ENCODE results near the gene HLTF. TPM values are rescaled to one million over a fixed set of nuclear protein-coding genes. Genes with fewer than 3 reads are reported as not detected.

The HLTF gene
- total RNA-seq, 1 donor from 2014 or later: 17.9 TPM

DNA sequence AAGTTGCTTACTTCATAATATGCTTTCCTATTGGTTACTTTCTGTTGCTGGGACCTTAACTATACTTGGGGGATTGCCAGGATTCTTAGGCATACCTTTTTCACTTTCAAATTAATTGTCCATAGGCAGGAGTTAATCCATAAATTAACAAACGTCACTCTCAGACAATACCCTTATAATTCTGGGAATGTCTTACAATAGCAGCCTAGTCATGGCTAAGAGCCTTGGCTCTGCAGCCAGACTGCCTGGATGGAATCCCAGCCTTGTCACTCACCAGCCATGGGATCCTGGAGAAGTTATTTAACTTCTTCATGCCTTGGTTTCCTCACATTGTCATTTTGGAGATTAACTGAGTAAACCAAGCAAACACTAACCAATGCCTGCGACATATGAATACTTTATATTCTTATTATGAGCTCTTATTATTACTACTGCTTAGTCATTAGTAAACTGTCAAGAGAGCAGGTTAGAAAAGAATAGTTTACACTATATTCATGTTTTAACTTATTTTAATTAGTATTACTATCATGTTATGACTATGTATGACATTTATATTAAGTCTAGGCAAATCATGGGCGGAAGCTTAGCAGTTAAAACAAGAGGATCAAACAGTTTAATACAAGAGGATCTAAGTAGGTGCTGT lies 66.0 kb downstream of the HLTF start:
- DNase-seq (ENCODE audit: extremely low read depth, low read depth, low spot score): no peak

GRCh38 chr3:149019580-149019979 lies 66.8 kb downstream of the HLTF start:
- DNase-seq (ENCODE audit: extremely low read depth, low read depth, low spot score): no peak

GRCh38 chr3:149018247-149018646 lies 68.1 kb downstream of the HLTF start:
- DNase-seq (ENCODE audit: extremely low read depth, low read depth, low spot score): no peak

DNA sequence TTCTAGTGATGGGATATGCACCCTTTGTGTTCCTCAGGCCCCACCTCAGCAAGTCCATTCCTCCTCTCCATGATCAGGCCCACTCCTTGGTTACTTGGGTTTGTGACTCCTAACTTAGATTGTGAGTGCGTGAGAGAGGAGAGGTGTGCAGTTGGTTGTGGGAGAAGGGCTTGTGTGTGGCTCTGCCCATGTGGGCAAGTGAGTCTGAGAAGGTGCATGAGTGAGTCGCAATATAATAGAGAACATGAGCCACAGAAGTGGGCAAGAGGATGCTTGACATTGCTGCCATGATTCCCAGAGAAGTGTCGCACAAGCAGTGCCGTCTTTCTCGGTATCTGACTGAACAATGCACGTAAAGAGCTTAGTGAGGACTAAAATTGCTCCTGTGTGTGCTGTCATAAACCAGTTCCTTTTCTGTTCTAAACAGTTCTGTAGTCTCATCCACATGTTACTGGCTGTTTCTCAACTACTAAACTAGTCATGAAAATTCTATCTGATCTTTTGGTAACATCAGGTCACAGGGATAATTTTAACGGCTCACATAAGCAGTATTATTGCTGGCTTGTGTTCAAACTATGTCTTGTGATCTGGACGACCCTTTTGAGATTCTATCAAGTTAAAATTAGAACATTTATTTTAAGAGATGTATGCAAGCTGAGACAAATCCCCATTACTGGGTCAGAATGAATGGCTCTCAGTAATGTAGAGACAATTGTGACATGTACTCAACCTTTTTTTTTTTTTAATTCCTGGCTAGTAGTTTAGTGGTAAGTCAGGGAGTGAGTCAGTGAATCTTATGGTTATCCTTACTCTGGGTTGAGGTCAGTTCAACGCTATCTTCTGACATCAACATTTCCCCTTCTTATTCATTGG lies 69.4 kb downstream of the HLTF start:
- DNase-seq (ENCODE audit: extremely low read depth, low read depth, low spot score): no peak

- DNase-seq (ENCODE audit: extremely low read depth, low read depth, low spot score): no peak
Observed at GRCh38 chr3:149016242-149016641, 70.1 kb downstream of the HLTF start.

- no peak for DNase-seq (ENCODE audit: extremely low read depth, low read depth, low spot score)
Observed at GRCh38 chr3:149015393-149015792, 70.9 kb downstream of the HLTF start.

GRCh38 chr3:149013726-149014125 lies 72.6 kb downstream of the HLTF start:
- no peak for DNase-seq (ENCODE audit: extremely low read depth, low read depth, low spot score)

GRCh38 chr3:149011676-149012075 lies 74.7 kb downstream of the HLTF start:
- DNase-seq (ENCODE audit: extremely low read depth, low read depth, low spot score): no peak

GRCh38 chr3:149010966-149011365 lies 75.4 kb downstream of the HLTF start:
- no peak for DNase-seq (ENCODE audit: extremely low read depth, low read depth, low spot score)

GRCh38 chr3:149010504-149010951 lies 75.8 kb downstream of the HLTF start:
- no peak for DNase-seq (ENCODE audit: extremely low read depth, low read depth, low spot score)

- DNase-seq (ENCODE audit: extremely low read depth, low read depth, low spot score): no peak
Observed at GRCh38 chr3:149009732-149010131, 76.6 kb downstream of the HLTF start.

DNA sequence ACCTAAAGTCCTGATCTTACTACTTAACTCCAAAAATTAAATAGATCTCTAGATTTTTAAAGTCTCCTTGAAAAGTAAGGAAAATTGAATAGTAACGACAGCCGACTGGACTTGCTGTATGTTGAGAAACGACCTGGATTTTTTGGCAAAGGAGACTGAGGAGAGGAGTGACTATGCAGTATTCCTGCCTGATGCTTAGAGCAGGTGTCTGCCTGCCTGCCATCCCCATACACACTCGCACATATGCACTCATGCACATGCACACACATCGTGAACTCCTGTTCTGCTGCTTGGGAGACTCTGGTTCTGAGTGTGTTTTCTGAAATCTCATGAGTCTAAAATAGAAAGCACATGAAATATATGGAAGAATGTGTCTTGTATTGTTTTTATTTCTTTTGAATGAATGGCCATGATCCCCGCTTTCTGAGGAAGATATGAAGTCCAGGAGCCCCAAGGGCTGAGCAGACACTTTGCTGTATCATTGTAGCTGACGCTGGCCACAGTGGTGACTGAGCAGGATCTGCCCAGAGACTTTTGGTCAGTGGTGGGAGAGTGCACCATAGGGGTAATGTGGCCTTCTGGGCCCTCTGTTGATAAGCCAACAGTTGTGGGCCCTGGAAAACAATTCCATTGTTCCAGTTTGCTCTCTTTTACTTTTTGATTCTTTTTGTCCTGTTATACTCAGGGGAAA lies 78.6 kb downstream of the HLTF start:
- DNase-seq (ENCODE audit: extremely low read depth, low read depth, low spot score): no peak

GRCh38 chr3:149005416-149005815 lies 80.9 kb downstream of the HLTF start:
- no peak for DNase-seq (ENCODE audit: extremely low read depth, low read depth, low spot score)

GRCh38 chr3:149004622-149005021 lies 81.7 kb downstream of the HLTF start:
- DNase-seq (ENCODE audit: extremely low read depth, low read depth, low spot score): no peak

- DNase-seq (ENCODE audit: extremely low read depth, low read depth, low spot score): no peak
Observed at GRCh38 chr3:149003653-149004305, 82.6 kb downstream of the HLTF start.

GRCh38 chr3:149001727-149002126 lies 84.6 kb downstream of the HLTF start:
- DNase-seq (ENCODE audit: extremely low read depth, low read depth, low spot score): no peak

- no peak for DNase-seq (ENCODE audit: extremely low read depth, low read depth, low spot score)
Observed at GRCh38 chr3:149000206-149000745, 86.1 kb downstream of the HLTF start.

GRCh38 chr3:148999806-149000205 lies 86.5 kb downstream of the HLTF start:
- DNase-seq (ENCODE audit: extremely low read depth, low read depth, low spot score): no peak

DNA sequence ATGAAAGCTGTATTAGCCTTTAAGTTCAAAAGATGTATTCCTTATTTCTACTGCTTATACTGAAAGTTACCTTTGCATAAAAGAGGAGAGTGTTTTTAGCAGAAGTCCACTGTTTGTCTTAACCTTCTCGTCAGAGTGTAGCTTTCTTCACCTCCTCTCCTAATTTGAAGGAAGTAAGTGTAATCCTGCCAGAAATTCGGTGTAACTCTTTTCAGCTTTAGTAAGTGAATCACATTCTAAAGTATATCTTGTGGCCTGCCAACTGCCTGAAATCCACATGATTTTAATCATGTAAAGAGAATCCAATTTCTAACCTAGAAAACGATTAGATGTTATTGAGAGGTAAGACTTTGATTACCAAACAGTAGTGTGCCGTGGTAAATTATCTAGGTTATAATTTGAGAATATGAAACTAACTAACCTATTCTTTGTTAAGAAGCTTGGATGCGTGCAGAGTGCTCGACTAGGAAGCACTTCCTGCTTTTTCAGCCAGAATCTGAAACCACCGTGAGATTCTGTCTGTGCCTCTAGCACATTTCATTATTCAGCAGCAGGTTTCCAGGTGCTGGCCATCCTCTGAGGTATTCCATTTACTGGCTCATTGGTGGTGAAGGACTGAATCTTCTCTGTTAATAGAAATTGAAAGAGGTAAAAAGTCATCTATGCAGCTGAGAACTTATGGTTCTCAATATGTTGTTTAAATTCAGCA lies 87.5 kb downstream of the HLTF start:
- DNase-seq (ENCODE audit: extremely low read depth, low read depth, low spot score): no peak

GRCh38 chr3:148998297-148998696 lies 88.0 kb downstream of the HLTF start:
- no peak for DNase-seq (ENCODE audit: extremely low read depth, low read depth, low spot score)

All from glomerular endothelial cell (primary cell).